CD4-positive, alpha-beta T cell treated with Interleukin-4 for 4 hours (primary cell): ENCODE results near the gene SLC12A7.
"Not testable (repeated sequence)": the region's sequence is repeated elsewhere in the genome, so short reads cannot be mapped to it uniquely, and the experiment has no call there.

Experiments
- DNase-seq: peaks from one replicate; pipeline ENCODE4 v3.0.0-alpha.2; 2020

SLC12A7 gene

GRCh38 chr5:1095990-1096363 is 15.9 kb downstream of the SLC12A7 start:
- no peak for DNase-seq

GRCh38 chr5:1095302-1095989 is 16.4 kb downstream of the SLC12A7 start:
- no peak for DNase-seq

- DNase-seq = no peak
Observed at GRCh38 chr5:1094670-1095190, 17.1 kb downstream of the SLC12A7 start.

- no peak for DNase-seq
Observed at GRCh38 chr5:1093361-1093760, 18.5 kb downstream of the SLC12A7 start.

- no peak for DNase-seq
Observed at GRCh38 chr5:1092122-1092521, 19.7 kb downstream of the SLC12A7 start.

- DNase-seq = no peak
Observed at GRCh38 chr5:1091632-1092031, 20.2 kb downstream of the SLC12A7 start.

GRCh38 chr5:1090538-1090937 is 21.3 kb downstream of the SLC12A7 start:
- DNase-seq = no peak

- no peak for DNase-seq
Observed at GRCh38 chr5:1089621-1090040, 22.2 kb downstream of the SLC12A7 start.

- DNase-seq = no peak
Observed at GRCh38 chr5:1089146-1089545, 22.7 kb downstream of the SLC12A7 start.

GRCh38 chr5:1088726-1089125 is 23.1 kb downstream of the SLC12A7 start:
- no peak for DNase-seq

- no peak for DNase-seq
Observed at GRCh38 chr5:1088031-1088430, 23.8 kb downstream of the SLC12A7 start.

GRCh38 chr5:1087428-1087827 is 24.4 kb downstream of the SLC12A7 start:
- no peak for DNase-seq

GRCh38 chr5:1086871-1087270 is 25.0 kb downstream of the SLC12A7 start:
- DNase-seq = no peak

GRCh38 chr5:1086137-1086536 is 25.7 kb downstream of the SLC12A7 start:
- no peak for DNase-seq

- DNase-seq = no peak
Observed at GRCh38 chr5:1085391-1085790, 26.5 kb downstream of the SLC12A7 start.

- DNase-seq = no peak
Observed at GRCh38 chr5:1083823-1084605, 27.8 kb downstream of the SLC12A7 start.

GRCh38 chr5:1083026-1083425 is 28.8 kb downstream of the SLC12A7 start:
- not testable (repeated sequence) for DNase-seq

GRCh38 chr5:1081519-1081918 is 30.3 kb downstream of the SLC12A7 start:
- DNase-seq = no peak

GRCh38 chr5:1080432-1080831 is 31.4 kb downstream of the SLC12A7 start:
- no peak for DNase-seq

GRCh38 chr5:1079961-1080360 is 31.9 kb downstream of the SLC12A7 start:
- no peak for DNase-seq

GRCh38 chr5:1079486-1079885 is 32.4 kb downstream of the SLC12A7 start:
- DNase-seq = no peak

GRCh38 chr5:1078851-1079250 is 33.0 kb downstream of the SLC12A7 start:
- no peak for DNase-seq

GRCh38 chr5:1078206-1078605 is 33.7 kb downstream of the SLC12A7 start:
- DNase-seq = no peak

GRCh38 chr5:1077491-1078020 is 34.3 kb downstream of the SLC12A7 start:
- no peak for DNase-seq
